ENCODE results near the gene FZD10. TPM values are rescaled to one million over a fixed set of nuclear protein-coding genes. Genes with fewer than 3 reads are reported as not detected.

FZD10 gene
- total RNA-seq, 1 donor from 2014 or later = not detected

- no peak for DNase-seq (ENCODE audit: missing footprints)
- no peak for ATAC-seq
These were observed 31.9 kb upstream of the FZD10 start for GRCh38 chr12:130130346-130130745.

DNA sequence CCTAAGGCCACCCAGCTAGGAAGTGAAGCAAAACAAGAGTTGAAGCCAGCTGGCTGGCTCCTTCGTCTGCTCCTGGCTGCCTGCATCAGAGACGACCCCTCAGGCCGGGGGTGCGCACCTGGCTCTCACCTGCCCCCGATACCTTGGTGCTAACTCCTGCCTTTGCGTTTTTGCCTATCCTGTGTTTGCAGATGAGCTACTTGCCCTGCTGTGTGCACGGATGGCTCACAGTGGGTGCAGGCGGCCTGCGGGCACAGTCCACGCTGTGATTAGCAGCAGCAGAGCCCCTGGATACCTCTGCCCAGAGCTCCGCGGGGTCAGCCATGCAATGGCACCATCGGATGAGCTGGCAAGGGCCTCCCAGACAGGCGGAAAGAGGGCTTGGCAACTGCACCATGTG lies 31.2 kb upstream of the FZD10 start:
- intact Hi-C loops (cut with DNase I) = no loop called here
- DNase-seq (ENCODE audit: missing footprints) = no peak
- no peak for ATAC-seq

More at GRCh38 chr12:130130346-130130745, 31.9 kb upstream of the FZD10 start:
- intact Hi-C loops (cut with DNase I) = no loop called here

DNA sequence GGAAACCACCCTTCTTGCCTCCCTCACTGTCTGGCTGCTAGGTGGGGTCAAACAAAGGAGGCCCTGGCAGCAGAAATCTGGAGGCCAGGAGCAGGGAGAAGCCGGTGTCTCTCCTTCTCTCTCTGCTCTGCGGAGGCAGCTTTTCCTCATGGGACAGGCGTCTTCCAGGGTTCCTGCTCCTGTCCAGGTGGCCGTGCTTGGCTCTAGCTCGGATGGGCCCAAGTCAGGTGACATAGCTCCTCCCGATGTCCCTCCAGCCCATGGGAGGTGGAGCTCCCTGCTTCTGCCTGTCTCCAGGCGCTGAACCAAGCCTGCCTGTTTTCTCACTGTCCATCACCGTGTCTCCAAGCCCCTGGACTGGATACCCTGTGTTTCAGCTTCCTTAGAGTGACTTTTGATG lies 30.5 kb upstream of the FZD10 start:
- DNase-seq (ENCODE audit: missing footprints) (no peak), ATAC-seq (no peak)
- intact Hi-C loops (cut with DNase I) = no loop called here

GRCh38 chr12:130132831-130133511 lies 29.3 kb upstream of the FZD10 start:
- DNase-seq (ENCODE audit: missing footprints) (no peak), ATAC-seq (no peak)
- intact Hi-C loops (cut with DNase I) = no loop called here

GRCh38 chr12:130133851-130134562 lies 28.3 kb upstream of the FZD10 start:
- intact Hi-C loops (cut with DNase I) = no loop called here
- ATAC-seq = no peak
- DNase-seq (ENCODE audit: missing footprints) = no peak

- DNase-seq (ENCODE audit: missing footprints) = no peak
- intact Hi-C loops (cut with DNase I) = no loop called here
- no peak for ATAC-seq
These were observed 27.7 kb upstream of the FZD10 start for GRCh38 chr12:130134563-130134915.

- no peak for DNase-seq (ENCODE audit: missing footprints)
- intact Hi-C loops (cut with DNase I) = no loop called here
- ATAC-seq = no peak
These were observed 25.7 kb upstream of the FZD10 start for GRCh38 chr12:130136509-130137039.

- intact Hi-C loops (cut with DNase I) = no loop called here
- DNase-seq (ENCODE audit: missing footprints) (peak; percentile 13), ATAC-seq (no peak)
These were observed 24.9 kb upstream of the FZD10 start for GRCh38 chr12:130137040-130138018.

GRCh38 chr12:130138478-130138877 lies 23.8 kb upstream of the FZD10 start:
- intact Hi-C loops (cut with DNase I) = no loop called here
- DNase-seq (ENCODE audit: missing footprints) (peak; percentile 68), ATAC-seq (no peak)

GRCh38 chr12:130139567-130140421 lies 22.5 kb upstream of the FZD10 start:
- peak; percentile 53 for DNase-seq (ENCODE audit: missing footprints)
- no peak for ATAC-seq
- intact Hi-C loops (cut with DNase I) = no loop called here

GRCh38 chr12:130141105-130141504 lies 21.2 kb upstream of the FZD10 start:
- intact Hi-C loops (cut with DNase I) = no loop called here
- DNase-seq (ENCODE audit: missing footprints) (no peak), ATAC-seq (no peak)

GRCh38 chr12:130141901-130142683 lies 20.2 kb upstream of the FZD10 start:
- ATAC-seq (no peak), DNase-seq (ENCODE audit: missing footprints) (peak; percentile 20)
- intact Hi-C loops (cut with DNase I) = no loop called here

GRCh38 chr12:130142736-130143135 lies 19.5 kb upstream of the FZD10 start:
- ATAC-seq (no peak), DNase-seq (ENCODE audit: missing footprints) (peak; percentile 26)
- intact Hi-C loops (cut with DNase I) = no loop called here

DNA sequence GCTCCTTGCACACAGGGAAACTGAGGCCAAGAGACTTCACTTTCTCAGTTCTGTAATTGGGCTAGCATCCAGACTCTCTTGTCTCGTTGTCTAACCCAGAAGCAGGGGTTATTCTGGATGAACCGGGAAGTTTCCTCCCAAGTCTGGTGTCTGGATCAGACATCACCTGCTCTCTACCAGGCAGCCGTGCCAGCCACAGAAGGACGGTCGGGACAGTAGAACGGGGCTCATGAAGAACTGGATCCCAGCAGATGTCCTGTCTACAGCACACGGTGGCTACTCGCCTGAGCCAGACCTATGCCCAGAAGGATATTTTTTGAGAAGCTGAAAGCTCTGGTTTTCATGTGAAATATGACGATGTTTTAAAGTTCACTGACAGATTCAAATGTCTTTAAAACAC lies 19.1 kb upstream of the FZD10 start:
- DNase-seq (ENCODE audit: missing footprints) = no peak
- intact Hi-C loops (cut with DNase I) = no loop called here

DNA sequence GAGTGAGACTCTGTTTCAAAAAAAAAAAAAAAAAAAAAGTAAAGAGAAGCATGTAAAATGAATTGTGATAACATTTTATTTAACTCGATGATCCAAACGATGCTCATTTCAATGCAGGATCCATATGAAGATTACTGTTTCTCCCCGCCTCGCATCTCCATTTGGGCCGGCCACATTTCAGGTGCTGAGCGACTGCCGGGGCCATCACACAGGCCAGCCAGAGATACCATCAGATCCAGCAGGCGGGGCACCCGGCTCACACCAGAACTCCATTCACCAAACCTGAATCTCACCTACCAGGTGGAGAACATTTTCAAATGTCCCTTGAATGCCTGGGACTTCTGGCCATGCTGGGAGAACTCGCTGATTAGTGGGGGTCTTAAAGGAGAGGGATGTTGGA lies 18.0 kb upstream of the FZD10 start:
- intact Hi-C loops (cut with DNase I) = no loop called here
- ATAC-seq (no peak), DNase-seq (ENCODE audit: missing footprints) (peak; percentile 71)

More for the DNA sequence above, 19.1 kb upstream of the FZD10 start:
- ATAC-seq = no peak

GRCh38 chr12:130145731-130146130 lies 16.5 kb upstream of the FZD10 start:
- ATAC-seq (no peak), DNase-seq (ENCODE audit: missing footprints) (no peak)
- intact Hi-C loops (cut with DNase I) = no loop called here

GRCh38 chr12:130146176-130146931 lies 15.9 kb upstream of the FZD10 start:
- no peak for DNase-seq (ENCODE audit: missing footprints)
- intact Hi-C loops (cut with DNase I) = no loop called here
- no peak for ATAC-seq
